NCI-H1930 (cell line): Measurements from ENCODE around the gene BNC2.

Experiments used
- DNase-seq, 2 experiments: peaks; one replicate each; lab custom pipeline; 2025; lab: John Stamatoyannopoulos, UW

Gene BNC2

GRCh38 chr9:16817002-16817401 lies 53.5 kb downstream of the BNC2 start:
- DNase-seq = no peak

GRCh38 chr9:16816011-16816410 lies 54.5 kb downstream of the BNC2 start:
- DNase-seq = no peak

- DNase-seq = no peak
Observed at GRCh38 chr9:16815079-16815478, 55.4 kb downstream of the BNC2 start.

- DNase-seq = no peak
Observed at GRCh38 chr9:16813838-16814237, 56.6 kb downstream of the BNC2 start.

- no peak for DNase-seq
Observed at GRCh38 chr9:16811987-16812685, 58.3 kb downstream of the BNC2 start.

- peak in 1 of 2 experiments; percentile 18 for DNase-seq
Observed at GRCh38 chr9:16809912-16810610, 60.4 kb downstream of the BNC2 start.

GRCh38 chr9:16806674-16807073 lies 63.8 kb downstream of the BNC2 start:
- no peak for DNase-seq

- DNase-seq = no peak
Observed at GRCh38 chr9:16803648-16804047, 66.8 kb downstream of the BNC2 start.

GRCh38 chr9:16801871-16802466 lies 68.5 kb downstream of the BNC2 start:
- DNase-seq = no peak

- DNase-seq = no peak
Observed at GRCh38 chr9:16796304-16796825, 74.1 kb downstream of the BNC2 start.

GRCh38 chr9:16794871-16795639 lies 75.4 kb downstream of the BNC2 start:
- DNase-seq = no peak

- DNase-seq = no peak
Observed at GRCh38 chr9:16794103-16794502, 76.4 kb downstream of the BNC2 start.

GRCh38 chr9:16787724-16788123 lies 82.7 kb downstream of the BNC2 start:
- DNase-seq = no peak

GRCh38 chr9:16784002-16784401 lies 86.5 kb downstream of the BNC2 start:
- no peak for DNase-seq

GRCh38 chr9:16782490-16782889 lies 88.0 kb downstream of the BNC2 start:
- DNase-seq = no peak

GRCh38 chr9:16775330-16775729 lies 95.1 kb downstream of the BNC2 start:
- DNase-seq = no peak

GRCh38 chr9:16773617-16774016 lies 96.9 kb downstream of the BNC2 start:
- no peak for DNase-seq

- no peak for DNase-seq
Observed at GRCh38 chr9:16773116-16773515, 97.4 kb downstream of the BNC2 start.

- DNase-seq = no peak
Observed at GRCh38 chr9:16771356-16771755, 99.1 kb downstream of the BNC2 start.

- no peak for DNase-seq
Observed at GRCh38 chr9:16769291-16769690, 101.2 kb downstream of the BNC2 start.

- DNase-seq = no peak
Observed at GRCh38 chr9:16768816-16769215, 101.7 kb downstream of the BNC2 start.

- DNase-seq = no peak
Observed at GRCh38 chr9:16767366-16767765, 103.1 kb downstream of the BNC2 start.
